Adrenal gland (tissue), 5 donors: Measurements from ENCODE around the gene GAPVD1.

Source experiments
- CTCF ChIP-seq, 6 experiments: fragments of 450-650 bp in 4 of 6; fragments of 200-600 bp in 2 of 6; sonication (generic) in 1 of 6; IDR thresholded peaks; 1 replicate in 5 of 6; 2 replicates in 1 of 6; pipeline versions ENCODE4 v1.5.1 to v1.8.0; 2016 to 2021; ENCODE audit warnings: antibody characterized with exemption in 6 of 6, mild to moderate bottlenecking in 2 of 6, moderate library complexity in 1 of 6
- POLR2A ChIP-seq, 2 donors: fragments of 450-650 bp; IDR thresholded peaks; one replicate each; pipeline ENCODE4 v1.6.1; 2017; ENCODE audit warnings: antibody characterized with exemption in 2 of 2, mild to moderate bottlenecking in 2 of 2, moderate library complexity in 1 of 2
- donor health status: DM: no; HTN: no; CAD: no.

- TF ChIP-seq CTCF (IDR thresholded peaks at IDR 0.05) (no peak), POLR2A (IDR thresholded peaks at IDR 0.05) (no peak)
Measured at GRCh38 chr9:125375820-125376219, 114.2 kb downstream of the GAPVD1 start.
